Chondrocyte (in vitro differentiated cells): ENCODE results near the gene PLAAT3. TPM values are rescaled to one million over a fixed set of nuclear protein-coding genes. Genes with fewer than 3 reads are reported as not detected.

Experiments used
- DNase-seq: peaks from one replicate; pipeline ENCODE4 v3.0.0; 2021; ENCODE audit warnings: mixed read lengths, low spot score
- H3K27ac Mint-ChIP-seq: one replicate; pipeline ENCODE4 v1.8.0; 2021; ENCODE audit warnings: mild to moderate bottlenecking, moderate library complexity, mixed read lengths; ENCODE audit not compliant: unreplicated experiment
- H3K27me3 Mint-ChIP-seq: 2 replicates; pipeline ENCODE4 v1.8.0; 2021; ENCODE audit warnings: low read depth, mixed read lengths
- H3K36me3 Mint-ChIP-seq: 2 replicates; pipeline ENCODE4 v1.8.0; 2021; ENCODE audit warnings: low read depth, mixed read lengths
- H3K4me1 Mint-ChIP-seq: 2 replicates; pipeline ENCODE4 v1.8.0; 2021; ENCODE audit warnings: low read depth, mild to moderate bottlenecking, mixed read lengths
- H3K4me3 Mint-ChIP-seq: one replicate; pipeline ENCODE4 v1.8.0; 2021; ENCODE audit warnings: mild to moderate bottlenecking, moderate library complexity, mixed read lengths; ENCODE audit not compliant: unreplicated experiment
- H3K9me3 Mint-ChIP-seq: 2 replicates; pipeline ENCODE4 v1.8.0; 2021; ENCODE audit warnings: low read depth, mixed read lengths
- CTCF ChIP-seq: fragments of 200-600 bp; sonication (generic); IDR thresholded peaks from 2 replicates; pipeline ENCODE4 v1.5.0; 2021; ENCODE audit warnings: antibody characterized with exemption, mild to moderate bottlenecking, moderate library complexity
- total RNA-seq: library from RNA; stranded (reverse); gene quantifications from 3 replicates; pipeline ENCODE4 v1.2.1, GENCODE V29; 2021

The PLAAT3 gene
- total RNA-seq, 1 donor from 2014 or later: 21.2 TPM

- Mint-ChIP-seq H3K4me1 (peaks cover 9% of the 10 kb centered on the region), H3K4me3 (no peak overlapping the region), H3K9me3 (no peaks in the 10 kb centered on the region), H3K27me3 (peaks cover 30% of the 10 kb centered on the region), H3K36me3 (peaks cover 2% of the 10 kb centered on the region), H3K27ac (no peak overlapping the region)
- DNase-seq: no peak
- TF ChIP-seq CTCF: no peak
Measured at GRCh38 chr11:63556404-63557013, 57.7 kb downstream of the PLAAT3 start.

- Mint-ChIP-seq H3K4me1 (peaks cover 4% of the 10 kb centered on the region), H3K4me3 (no peak overlapping the region), H3K9me3 (no peaks in the 10 kb centered on the region), H3K27ac (no peak overlapping the region), H3K27me3 (peaks cover 30% of the 10 kb centered on the region), H3K36me3 (peaks cover 2% of the 10 kb centered on the region)
- TF ChIP-seq CTCF: no peak
- no peak for DNase-seq
Measured at GRCh38 chr11:63554877-63555223, 59.4 kb downstream of the PLAAT3 start.

GRCh38 chr11:63553759-63554158, 60.5 kb downstream of the PLAAT3 start:
- Mint-ChIP-seq H3K36me3 (peaks cover 2% of the 10 kb centered on the region), H3K4me3 (no peak overlapping the region), H3K27me3 (peaks cover 30% of the 10 kb centered on the region), H3K9me3 (no peaks in the 10 kb centered on the region), H3K4me1 (peaks cover 4% of the 10 kb centered on the region), H3K27ac (no peak overlapping the region)
- DNase-seq: no peak
- TF ChIP-seq CTCF: no peak

- Mint-ChIP-seq H3K9me3 (no peaks in the 10 kb centered on the region), H3K27me3 (peaks cover 29% of the 10 kb centered on the region), H3K4me3 (no peak overlapping the region), H3K27ac (no peak overlapping the region), H3K36me3 (peaks cover 2% of the 10 kb centered on the region), H3K4me1 (peaks cover 4% of the 10 kb centered on the region)
- DNase-seq: no peak
- TF ChIP-seq CTCF: no peak
Measured at GRCh38 chr11:63552921-63553320, 61.3 kb downstream of the PLAAT3 start.

- Mint-ChIP-seq H3K4me3 (no peak overlapping the region), H3K27me3 (peaks cover 23% of the 10 kb centered on the region), H3K4me1 (peaks cover 4% of the 10 kb centered on the region), H3K36me3 (no peaks in the 10 kb centered on the region), H3K9me3 (no peaks in the 10 kb centered on the region), H3K27ac (no peak overlapping the region)
- no peak for DNase-seq
- no peak for TF ChIP-seq CTCF
Measured at GRCh38 chr11:63551889-63552266, 62.4 kb downstream of the PLAAT3 start.
